ENCODE measurements around the gene DLG2.

DLG2 gene

DNA sequence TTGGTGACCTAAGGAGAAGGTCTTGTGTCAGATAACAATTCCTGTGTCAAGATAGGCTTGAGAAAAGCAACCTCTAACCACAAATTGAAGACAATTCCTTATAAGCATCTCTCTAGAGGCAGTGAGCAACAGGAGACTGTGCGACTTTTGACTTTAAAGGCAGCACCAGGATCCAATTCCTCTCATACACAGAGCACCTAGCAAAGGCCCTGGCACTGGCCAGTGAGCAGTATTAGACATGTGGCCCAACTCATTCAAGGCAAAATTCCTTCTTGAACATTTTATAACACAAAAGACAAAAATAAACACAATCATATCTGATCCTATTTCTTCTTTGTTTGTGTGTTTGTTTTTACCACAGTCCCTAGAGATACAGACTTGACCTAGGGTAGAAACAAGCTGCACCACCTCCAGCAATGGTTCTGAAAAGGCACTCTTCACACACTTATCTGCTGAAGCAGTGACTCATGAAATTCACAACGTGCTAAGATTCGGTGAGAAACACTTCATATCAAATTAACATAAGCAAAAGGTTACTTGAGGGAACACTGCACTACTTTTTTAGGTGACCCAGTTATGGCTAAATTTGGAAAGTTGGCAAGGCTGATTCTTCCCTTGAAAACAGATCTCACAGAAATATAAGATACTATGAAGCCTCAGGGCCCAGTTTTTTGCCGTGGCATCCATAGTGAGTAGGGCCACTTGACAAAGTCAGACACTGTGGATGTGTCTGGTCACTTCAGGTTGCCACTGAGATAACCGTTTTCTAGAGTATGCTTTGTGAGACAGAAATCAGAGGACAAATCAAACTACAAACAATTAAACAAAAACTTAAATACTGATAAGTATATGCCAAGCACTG lies 1018.9 kb downstream of the DLG2 start:
- DNase-seq = no peak

DNA sequence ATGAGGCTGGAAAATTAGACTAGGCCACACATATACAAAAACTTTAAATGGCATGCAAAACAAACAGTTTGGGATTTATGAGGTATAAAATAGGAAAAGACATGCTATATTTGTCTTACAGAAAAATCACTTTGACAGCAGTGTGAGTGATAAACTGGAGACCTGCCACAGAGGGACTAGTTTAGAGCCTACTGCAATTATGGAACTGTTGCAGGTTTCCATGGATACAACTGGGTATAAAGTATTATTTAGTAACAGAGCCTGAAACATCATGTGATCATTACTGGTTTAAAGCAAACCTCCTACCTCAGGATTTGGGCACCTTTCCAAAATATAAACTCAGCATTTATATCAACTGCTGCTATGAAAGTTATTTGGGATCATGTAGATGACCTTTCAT lies 1032.5 kb downstream of the DLG2 start:
- no peak for DNase-seq

DNA sequence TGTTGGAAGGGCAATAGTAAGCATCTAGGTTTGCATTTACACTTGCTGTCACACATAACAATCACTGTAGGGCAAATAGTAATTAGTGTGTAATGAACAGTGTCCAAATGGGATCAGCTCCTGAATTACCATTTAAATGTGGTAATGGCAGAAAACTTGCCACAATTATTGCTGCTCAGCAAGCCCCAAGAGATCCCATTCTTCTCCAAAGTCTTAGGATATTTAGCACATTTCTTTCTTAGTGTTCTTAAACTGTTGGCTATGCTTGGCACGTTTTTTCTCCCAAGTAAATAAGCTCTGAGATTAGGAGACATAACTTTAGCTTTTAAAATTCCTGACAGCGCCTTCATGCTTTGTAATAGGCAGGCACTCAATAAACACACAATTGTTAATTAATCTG lies 1037.0 kb downstream of the DLG2 start:
- DNase-seq = no peak

GRCh38 chr11:84588131-84588829 lies 1038.9 kb downstream of the DLG2 start:
- DNase-seq = no peak

DNA sequence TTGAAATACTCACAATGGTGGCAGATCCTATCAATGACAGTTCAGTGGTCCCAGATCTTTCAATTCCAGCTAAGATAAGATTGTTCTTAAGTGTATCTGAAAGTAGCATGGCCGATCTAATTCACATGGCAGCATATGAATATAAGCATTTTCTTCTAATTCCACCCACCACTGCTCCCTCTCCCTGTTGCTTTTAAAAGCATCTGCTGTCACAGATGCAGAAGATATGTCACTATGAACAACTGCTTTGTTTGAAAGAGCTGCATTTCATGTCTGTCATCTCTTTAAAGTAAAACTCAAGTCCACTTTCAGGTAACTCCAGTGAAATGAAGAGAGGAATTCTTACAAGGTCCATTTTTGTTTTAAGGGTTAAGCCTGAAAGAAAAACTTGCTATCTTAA lies 1044.0 kb downstream of the DLG2 start:
- no peak for DNase-seq

DNA sequence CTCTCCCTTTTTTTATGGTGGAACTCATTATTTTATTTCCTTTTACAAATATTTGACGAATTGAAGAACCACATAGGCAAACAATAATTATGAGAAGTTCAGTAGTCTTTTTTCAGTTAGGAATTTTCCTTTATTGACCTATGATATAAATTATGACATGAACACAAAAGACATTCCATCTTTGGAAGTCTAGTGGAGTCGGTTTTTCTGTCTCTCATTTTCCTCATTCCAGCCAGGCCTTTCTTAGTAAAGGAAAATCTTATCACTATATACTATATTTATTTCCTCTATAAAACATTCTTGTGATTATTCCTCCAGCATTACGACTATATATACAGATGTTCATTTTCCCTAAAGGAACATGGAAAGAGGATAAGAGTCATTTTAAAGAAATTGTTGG lies 1046.1 kb downstream of the DLG2 start:
- DNase-seq = no peak

- DNase-seq = no peak
Measured at GRCh38 chr11:84580428-84580827, 1046.7 kb downstream of the DLG2 start.

DNA sequence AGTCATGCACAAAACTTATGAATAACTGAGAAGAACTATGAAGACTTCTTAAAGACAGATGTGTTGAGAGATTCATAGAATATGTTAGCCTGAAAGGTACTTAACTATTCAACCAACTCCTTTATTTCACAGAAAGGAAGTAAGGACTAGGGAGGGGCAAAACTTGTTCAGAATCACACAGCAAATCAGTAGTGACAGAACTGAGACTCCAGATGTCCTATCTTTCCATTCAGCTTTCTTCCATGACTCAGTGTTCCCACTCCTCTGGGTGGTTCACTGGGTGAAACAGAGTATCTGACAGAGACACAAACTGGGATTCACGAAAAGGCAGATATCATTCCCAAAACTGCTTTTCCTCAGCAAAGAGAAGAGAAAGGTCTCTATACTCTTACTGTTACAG lies 1053.3 kb downstream of the DLG2 start:
- DNase-seq = no peak

- no peak for DNase-seq
Measured at GRCh38 chr11:84566671-84567070, 1060.5 kb downstream of the DLG2 start.

GRCh38 chr11:84564867-84565184 lies 1062.3 kb downstream of the DLG2 start:
- DNase-seq = no peak

- no peak for DNase-seq
Measured at GRCh38 chr11:84564180-84564866, 1062.8 kb downstream of the DLG2 start.

GRCh38 chr11:84563356-84563755 lies 1063.8 kb downstream of the DLG2 start:
- no peak for DNase-seq

DNA sequence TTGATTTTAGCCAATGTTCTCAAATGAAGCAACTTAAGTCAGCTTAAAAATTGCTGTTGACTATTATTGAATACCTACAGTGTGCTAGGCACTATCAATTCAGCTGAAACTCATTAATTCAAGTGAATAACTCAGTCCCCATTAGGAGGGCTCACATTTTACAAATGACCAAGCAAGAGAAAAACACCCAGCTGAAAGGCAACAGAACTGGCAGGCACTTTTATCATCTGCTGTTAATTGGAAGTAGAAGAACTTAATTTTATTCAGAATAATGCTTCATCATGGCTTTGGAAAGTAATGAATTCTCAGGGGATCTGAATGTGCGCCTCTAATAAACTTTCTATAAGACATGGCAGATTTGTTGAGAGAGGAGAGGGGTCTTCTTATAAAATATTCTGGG lies 1066.9 kb downstream of the DLG2 start:
- no peak for DNase-seq

DNA sequence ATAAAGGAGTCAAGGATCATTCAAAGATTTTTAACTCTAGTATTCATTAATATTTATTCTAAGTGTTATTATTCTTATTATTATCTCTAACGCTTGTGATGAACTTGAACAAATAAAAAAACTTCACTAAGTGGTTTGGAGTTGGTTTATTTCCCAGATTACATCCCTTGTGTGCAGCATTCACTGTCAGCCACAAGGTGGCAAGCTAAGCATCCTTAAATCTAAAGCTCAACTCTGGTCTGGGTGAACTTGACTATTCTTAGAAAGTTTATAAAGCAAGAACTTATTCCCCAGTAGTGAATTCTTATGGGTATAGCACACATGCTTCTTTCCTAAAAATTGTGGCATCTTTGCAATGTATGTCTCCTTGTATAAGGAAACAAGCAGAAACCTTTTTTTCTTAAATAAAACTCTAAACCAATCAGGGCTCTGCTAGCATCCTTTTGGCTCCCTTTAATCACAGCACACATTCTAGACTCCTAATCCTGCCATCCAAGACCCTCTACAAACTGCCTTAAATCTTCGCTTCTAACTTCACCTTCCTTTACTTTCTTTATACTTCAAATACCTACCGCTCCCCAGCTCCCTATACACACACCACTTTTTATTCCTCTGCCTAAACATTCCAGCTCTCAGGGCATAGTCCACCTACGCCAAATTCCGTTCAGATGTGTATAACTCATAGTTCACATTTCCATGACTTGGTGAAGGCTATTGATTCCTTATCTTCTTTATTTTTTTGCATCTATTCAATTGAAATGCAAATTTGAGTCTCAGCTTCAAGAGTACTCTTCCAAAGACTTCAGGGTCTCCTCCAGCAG lies 1068.8 kb downstream of the DLG2 start:
- DNase-seq = no peak

DNA sequence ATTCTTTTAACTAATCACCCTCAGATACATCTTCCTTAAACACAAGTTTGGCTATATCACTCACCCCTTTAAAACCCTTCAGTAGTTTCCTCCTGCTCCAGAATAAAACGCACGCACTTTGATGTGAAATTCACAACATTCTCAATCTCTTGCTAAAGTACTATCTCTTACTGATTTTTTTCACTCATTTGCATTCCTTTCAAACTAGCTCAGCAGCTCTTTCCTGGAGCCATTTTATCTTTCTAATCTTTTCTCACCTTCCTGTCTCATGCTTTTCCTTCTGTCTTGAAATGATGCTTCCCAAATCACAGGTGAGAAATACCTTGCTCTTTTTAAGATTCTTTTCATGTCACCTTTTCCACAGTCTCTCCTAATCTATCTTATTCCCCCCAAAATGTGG lies 1074.4 kb downstream of the DLG2 start:
- DNase-seq = no peak

DNA sequence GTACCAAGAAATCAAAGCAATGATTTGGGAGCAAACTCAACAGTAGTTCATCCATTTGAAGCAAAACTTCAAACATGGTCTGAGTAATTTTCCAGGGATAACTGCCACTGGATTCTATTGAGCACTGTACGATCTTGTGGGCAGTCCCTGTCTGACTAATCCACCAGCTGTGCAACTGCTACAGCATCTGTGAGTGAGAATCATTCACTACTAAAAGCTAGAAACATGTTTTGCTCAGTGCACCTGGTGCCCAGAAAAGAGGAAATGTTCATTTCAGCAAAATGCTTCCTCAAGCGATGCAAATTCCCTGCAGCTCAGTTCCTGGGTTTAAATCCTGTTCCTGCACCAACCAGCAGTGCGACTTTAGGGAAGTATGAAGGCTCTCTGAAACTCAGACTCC lies 1077.9 kb downstream of the DLG2 start:
- no peak for DNase-seq

DNA sequence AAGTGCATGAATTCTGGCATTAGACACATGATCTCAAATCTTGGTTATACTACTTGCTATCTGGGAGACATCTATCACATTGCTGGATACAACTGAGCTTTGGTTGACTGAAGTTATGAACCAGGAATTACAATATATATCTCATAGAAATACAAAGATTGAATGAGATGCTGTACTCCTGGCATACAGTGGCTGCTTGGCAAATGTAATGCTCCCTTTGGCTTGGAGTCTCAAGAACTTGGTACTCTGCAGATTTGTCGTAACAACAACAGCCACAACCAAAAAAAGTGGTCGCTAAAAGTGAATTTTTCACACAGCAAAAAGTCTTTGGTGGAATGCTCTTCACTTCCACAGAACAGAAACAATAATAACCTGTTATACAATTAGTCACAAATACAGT lies 1082.6 kb downstream of the DLG2 start:
- DNase-seq = no peak

DNA sequence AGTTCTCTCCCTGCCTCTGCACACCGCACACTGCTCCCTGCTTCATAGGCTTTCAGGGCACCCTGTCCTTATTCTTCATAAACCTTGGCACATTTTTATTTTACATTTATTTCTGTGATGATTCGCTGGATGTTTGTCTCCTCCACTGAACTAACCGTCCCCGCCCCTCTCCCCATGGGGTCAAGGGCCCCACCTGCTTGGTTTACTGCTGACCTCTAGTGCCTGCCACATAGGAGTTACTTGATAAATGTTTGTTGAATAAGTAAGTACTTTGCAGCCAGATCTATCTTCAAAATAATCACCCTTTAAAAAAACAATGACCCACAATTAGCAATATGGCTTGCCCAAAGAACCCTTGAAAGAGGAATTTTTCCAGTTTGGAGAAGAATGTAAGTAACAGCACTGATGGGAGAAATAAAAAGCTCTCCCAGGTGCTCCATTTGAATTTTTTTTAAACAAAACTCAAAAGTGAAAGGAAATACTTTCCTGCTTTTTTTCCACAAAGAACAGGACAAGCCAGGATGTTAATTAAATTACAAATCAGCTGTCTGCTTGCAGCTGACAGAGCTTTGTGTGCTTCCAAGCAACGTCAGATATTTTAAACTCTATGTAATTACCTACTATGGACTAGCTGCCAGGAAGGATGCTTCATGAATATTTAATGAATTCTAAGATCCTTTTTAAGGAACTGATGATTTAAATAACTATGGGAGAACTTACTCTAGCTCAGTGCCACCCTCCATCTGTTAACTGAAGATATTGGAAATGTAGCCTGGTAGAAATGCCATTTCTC lies 1083.6 kb downstream of the DLG2 start:
- DNase-seq = no peak

- no peak for DNase-seq
Measured at GRCh38 chr11:84541731-84542340, 1085.3 kb downstream of the DLG2 start.

GRCh38 chr11:84536456-84536855 lies 1090.7 kb downstream of the DLG2 start:
- DNase-seq = no peak

DNA sequence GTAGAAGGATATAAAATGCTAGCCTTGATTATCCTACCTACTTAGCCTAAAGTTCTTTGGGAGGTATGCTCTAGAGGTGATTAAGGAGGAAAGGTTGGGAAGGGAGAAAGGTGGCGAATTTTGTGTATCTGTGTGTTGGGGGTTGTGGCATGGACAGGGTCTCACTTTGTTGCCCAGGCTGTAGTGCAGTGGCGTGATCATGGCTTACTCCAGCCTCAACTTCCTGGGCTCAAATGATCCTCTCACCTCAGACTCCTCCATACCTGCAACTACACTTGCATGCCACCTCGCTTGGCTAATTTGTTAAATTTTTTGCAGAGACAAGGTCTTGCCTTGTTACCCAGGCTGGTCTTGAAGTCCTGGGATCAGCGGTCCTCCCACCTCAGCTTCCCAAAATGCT lies 1094.8 kb downstream of the DLG2 start:
- DNase-seq = no peak

GRCh38 chr11:84526250-84526649 lies 1100.9 kb downstream of the DLG2 start:
- no peak for DNase-seq
